Mononuclear cell (primary cell): ENCODE data around the gene FNDC3B. TPM values are rescaled to one million over a fixed set of nuclear protein-coding genes. Genes with fewer than 3 reads are reported as not detected.

Experiments
- H3K27me3 ChIP-seq: 2 replicates; pipeline ENCODE4 v1.6.0; 2011; ENCODE audit warnings: low read length, control low read depth; ENCODE audit not compliant: insufficient read depth
- H3K4me1 ChIP-seq: 2 replicates; pipeline ENCODE4 v1.5.1; 2011; ENCODE audit warnings: mild to moderate bottlenecking, low read length, control low read depth; ENCODE audit not compliant: insufficient read depth
- H3K4me3 ChIP-seq: 2 replicates; pipeline ENCODE4 v1.5.1; 2011; ENCODE audit warnings: mild to moderate bottlenecking, low read length, moderate library complexity
- H3K9me3 ChIP-seq: 2 replicates; pipeline ENCODE4 v1.5.1; 2011; ENCODE audit warnings: low read depth, mild to moderate bottlenecking, control low read depth, low read length
- total RNA-seq: library from RNA; depleted of rRNA; stranded (reverse); fragments of >200 nt; gene quantifications from one replicate; pipeline ENCODE4 v1.2.3, GENCODE V29; 2012

Gene FNDC3B
- total RNA-seq, 1 donor, result 46.1 TPM

GRCh38 chr3:172098698-172099494, 59.5 kb downstream of the FNDC3B start:
- Histone ChIP-seq H3K4me1 (peaks cover 47% of the 10 kb centered on the region), H3K27me3 (no peaks in the 10 kb centered on the region), H3K9me3 (no peaks in the 10 kb centered on the region), H3K4me3 (no peak overlapping the region)

GRCh38 chr3:172099495-172099808, 60.1 kb downstream of the FNDC3B start:
- Histone ChIP-seq H3K27me3 (no peaks in the 10 kb centered on the region), H3K4me3 (no peak overlapping the region), H3K9me3 (no peaks in the 10 kb centered on the region), H3K4me1 (peaks cover 50% of the 10 kb centered on the region)

DNA sequence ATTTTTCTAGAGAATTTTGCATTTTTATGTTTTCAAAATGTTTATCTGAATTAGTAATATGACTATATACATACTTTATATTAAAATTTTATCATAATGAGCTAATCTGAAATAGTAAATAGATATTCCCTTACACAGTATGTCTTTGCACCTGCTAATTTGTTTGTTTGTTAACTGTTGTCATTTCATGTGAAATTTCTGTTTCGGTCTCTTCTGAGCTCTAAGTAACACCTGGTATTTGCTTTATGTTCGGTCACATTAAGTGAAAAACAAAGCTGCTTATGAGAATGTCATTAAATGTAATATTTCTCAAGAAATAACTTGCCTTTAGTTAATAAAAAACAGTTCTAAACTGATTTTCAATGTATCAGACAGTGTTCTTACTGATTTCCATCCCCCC, 61.1 kb downstream of the FNDC3B start:
- peaks cover 48% of the 10 kb centered on the region for H3K4me1 ChIP-seq
- no peak overlapping the region for H3K4me3 ChIP-seq
- no peaks in the 10 kb centered on the region for H3K27me3 ChIP-seq
- no peaks in the 10 kb centered on the region for H3K9me3 ChIP-seq

- H3K4me1 ChIP-seq, result peaks cover 54% of the 10 kb centered on the region
- no peaks in the 10 kb centered on the region for H3K9me3 ChIP-seq
- no peaks in the 10 kb centered on the region for H3K27me3 ChIP-seq
- no peak overlapping the region for H3K4me3 ChIP-seq
Measured at GRCh38 chr3:172101107-172101506, 61.7 kb downstream of the FNDC3B start.

- Histone ChIP-seq H3K27me3 (no peaks in the 10 kb centered on the region), H3K4me1 (peaks cover 60% of the 10 kb centered on the region), H3K9me3 (no peaks in the 10 kb centered on the region), H3K4me3 (no peak overlapping the region)
Measured at GRCh38 chr3:172102123-172102882, 62.9 kb downstream of the FNDC3B start.

- Histone ChIP-seq H3K4me3 (no peak overlapping the region), H3K9me3 (no peaks in the 10 kb centered on the region), H3K27me3 (no peaks in the 10 kb centered on the region), H3K4me1 (peaks cover 63% of the 10 kb centered on the region)
Measured at GRCh38 chr3:172102883-172103310, 63.5 kb downstream of the FNDC3B start.

- no peaks in the 10 kb centered on the region for H3K9me3 ChIP-seq
- H3K4me1 ChIP-seq, result peaks cover 66% of the 10 kb centered on the region
- H3K4me3 ChIP-seq, result no peak overlapping the region
- no peaks in the 10 kb centered on the region for H3K27me3 ChIP-seq
Measured at GRCh38 chr3:172103724-172104123, 64.3 kb downstream of the FNDC3B start.

GRCh38 chr3:172104471-172105072, 65.2 kb downstream of the FNDC3B start:
- H3K27me3 ChIP-seq, result no peaks in the 10 kb centered on the region
- H3K4me1 ChIP-seq, result peaks cover 68% of the 10 kb centered on the region
- H3K9me3 ChIP-seq, result no peaks in the 10 kb centered on the region
- H3K4me3 ChIP-seq, result no peak overlapping the region

DNA sequence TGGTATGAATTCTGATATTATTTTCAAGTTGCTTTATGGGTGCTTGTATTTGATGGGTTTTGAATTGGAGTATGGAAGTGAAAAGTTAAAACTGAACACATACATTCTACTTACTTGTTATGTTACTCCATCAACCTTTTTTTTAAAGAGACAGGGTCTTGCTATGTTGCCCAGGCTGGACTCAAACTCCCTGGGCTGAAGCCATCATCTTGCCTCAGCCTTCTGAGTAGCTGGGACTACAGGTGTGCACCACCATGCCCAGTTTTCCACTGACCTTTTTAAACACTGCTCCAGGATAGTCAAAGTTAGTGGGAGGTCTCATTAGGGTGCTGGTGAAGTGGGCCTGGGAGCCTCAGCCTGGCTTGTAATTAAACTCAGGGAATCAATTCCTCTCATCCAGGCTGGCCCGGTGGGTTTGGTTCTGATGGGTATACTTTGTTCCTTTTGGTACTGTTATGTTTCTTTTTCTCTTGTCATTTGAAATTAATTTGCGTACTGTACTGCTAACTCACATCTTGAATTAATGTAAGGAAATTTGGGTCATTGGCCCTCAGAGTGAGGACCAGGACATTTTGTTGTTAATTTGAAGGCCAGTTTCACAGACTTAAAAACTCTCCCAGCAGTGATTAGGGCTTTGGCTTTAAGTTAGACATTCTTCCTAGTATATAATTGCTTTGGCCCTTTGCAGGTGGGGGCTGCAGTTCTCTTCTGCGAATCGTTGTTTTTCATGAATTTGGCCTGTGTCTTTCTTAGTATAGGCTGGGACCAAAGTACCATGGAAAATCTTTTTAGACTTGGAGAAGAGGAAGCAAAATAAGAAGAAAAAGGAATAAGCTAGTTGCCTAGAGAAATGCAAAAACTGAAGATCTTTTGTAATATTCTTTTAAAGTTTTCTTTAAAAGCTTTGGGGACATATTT, 66.9 kb downstream of the FNDC3B start:
- H3K27me3 ChIP-seq, result no peaks in the 10 kb centered on the region
- peaks cover 68% of the 10 kb centered on the region for H3K4me1 ChIP-seq
- no peaks in the 10 kb centered on the region for H3K9me3 ChIP-seq
- no peak overlapping the region for H3K4me3 ChIP-seq

GRCh38 chr3:172106989-172107388, 67.6 kb downstream of the FNDC3B start:
- peak overlapping the region; percentile 5 for H3K4me3 ChIP-seq
- no peaks in the 10 kb centered on the region for H3K9me3 ChIP-seq
- H3K4me1 ChIP-seq, result peaks cover 65% of the 10 kb centered on the region
- no peaks in the 10 kb centered on the region for H3K27me3 ChIP-seq

DNA sequence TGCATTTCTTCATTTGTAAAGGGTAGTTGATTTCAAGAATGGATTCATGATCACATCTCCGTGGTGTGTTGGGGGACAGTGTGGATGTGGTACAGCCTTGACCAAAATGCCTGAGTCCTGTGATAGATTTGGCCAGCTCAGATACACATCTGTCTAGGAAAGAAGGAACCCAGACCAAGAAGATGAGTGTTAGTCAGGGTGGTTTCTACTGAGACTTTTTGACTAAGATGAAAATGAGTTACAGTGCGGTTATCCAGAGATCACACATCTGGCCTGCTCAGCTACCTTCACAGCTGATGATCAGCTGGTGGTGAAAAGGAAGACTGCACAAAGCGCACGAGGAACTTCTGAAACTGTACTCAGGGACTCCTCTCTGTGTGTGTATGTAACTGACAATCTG, 68.0 kb downstream of the FNDC3B start:
- no peaks in the 10 kb centered on the region for H3K9me3 ChIP-seq
- H3K4me1 ChIP-seq, result peaks cover 61% of the 10 kb centered on the region
- H3K4me3 ChIP-seq, result peak overlapping the region; percentile 5
- no peaks in the 10 kb centered on the region for H3K27me3 ChIP-seq

DNA sequence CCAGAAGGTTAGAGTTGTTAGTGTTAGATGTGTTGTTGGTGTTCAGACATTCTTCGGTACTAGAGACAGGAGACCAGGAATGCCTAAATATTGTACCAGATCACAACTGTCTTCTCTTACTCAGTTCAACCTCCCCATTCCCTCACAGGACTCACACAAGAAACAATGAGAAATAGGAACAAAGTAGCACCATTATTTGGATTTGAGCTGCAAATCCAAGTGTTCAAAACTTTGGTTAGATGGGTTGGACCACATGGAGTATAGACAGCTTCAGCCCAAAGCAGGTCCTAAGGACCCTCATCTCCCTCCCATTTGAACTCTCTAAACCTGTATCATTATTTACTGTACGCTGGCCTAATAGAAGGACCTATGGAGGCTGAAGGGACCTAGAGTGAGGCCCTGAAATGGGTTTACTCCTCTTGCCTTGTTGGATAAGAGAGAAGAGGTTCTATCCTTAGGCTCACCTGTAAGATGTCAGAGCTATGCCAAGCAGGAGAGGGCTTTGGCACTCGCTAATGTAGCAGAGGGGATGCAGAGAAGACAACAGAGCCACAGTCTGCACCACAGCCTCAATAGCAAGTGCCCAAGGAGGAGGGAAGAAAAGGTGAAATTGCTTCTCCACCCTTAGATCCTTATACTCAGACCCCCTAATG, 70.9 kb downstream of the FNDC3B start:
- Histone ChIP-seq H3K9me3 (no peaks in the 10 kb centered on the region), H3K4me1 (peaks cover 54% of the 10 kb centered on the region), H3K27me3 (no peaks in the 10 kb centered on the region), H3K4me3 (no peak overlapping the region)

DNA sequence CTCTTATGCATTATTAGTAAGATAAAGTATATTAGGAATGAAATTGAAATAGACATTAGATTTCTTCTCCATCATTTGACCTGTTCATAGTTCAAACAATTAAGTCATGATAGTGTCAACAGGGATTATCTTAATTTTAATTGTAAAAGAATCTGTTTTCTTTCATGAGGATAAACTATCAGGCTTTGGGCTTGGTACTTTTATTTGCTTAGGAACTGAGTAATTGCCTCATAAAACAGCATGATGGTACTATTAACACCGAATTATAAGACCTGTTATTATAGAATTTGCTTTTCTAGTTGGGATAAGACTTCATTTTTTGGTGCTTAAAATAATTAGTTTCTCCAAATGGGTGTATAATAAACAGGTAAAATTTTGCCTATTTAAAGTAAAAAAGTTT, 71.8 kb downstream of the FNDC3B start:
- Histone ChIP-seq H3K9me3 (no peaks in the 10 kb centered on the region), H3K4me1 (peaks cover 45% of the 10 kb centered on the region), H3K27me3 (no peaks in the 10 kb centered on the region), H3K4me3 (no peak overlapping the region)

- peaks cover 35% of the 10 kb centered on the region for H3K4me1 ChIP-seq
- H3K4me3 ChIP-seq, result no peak overlapping the region
- H3K27me3 ChIP-seq, result no peaks in the 10 kb centered on the region
- no peaks in the 10 kb centered on the region for H3K9me3 ChIP-seq
Measured at GRCh38 chr3:172112078-172112733, 72.8 kb downstream of the FNDC3B start.
